DND-41 (cell line): ENCODE measurements around the gene TMEM69.

Experiments
- CTCF ChIP-seq: IDR thresholded peaks from 2 replicates; pipeline ENCODE4 v1.5.1; 2012; ENCODE audit warnings: borderline replicate concordance, low read length, moderate library complexity, mild to moderate bottlenecking; ENCODE audit not compliant: poor library complexity, severe bottlenecking; ENCODE audit errors: extremely low read depth
- EZH2 ChIP-seq: IDR thresholded peaks from 3 replicates; pipeline ENCODE4 v1.6.1; 2012; ENCODE audit warnings: borderline replicate concordance, low read depth, mild to moderate bottlenecking, moderate library complexity, low read length, inconsistent platforms; ENCODE audit not compliant: severe bottlenecking

- TF ChIP-seq CTCF (no peak), EZH2 (no peak)
Observed at GRCh38 chr1:45722809-45723208, 34.8 kb downstream of the TMEM69 start.
